Brain microvascular endothelial cell (primary cell): Measurements from ENCODE around the gene ARHGAP22.
A peak's percentile ranks its signal among the peaks of the same experiment; 100 is the strongest.

Experiments
- DNase-seq: peaks from one replicate; pipeline ENCODE4 v3.0.0-alpha.2; 2020
- H3K27ac ChIP-seq: fragments of 250-450 bp; sonication (Bioruptor Pico); 2 replicates; pipeline ENCODE4 v1.5.1; 2020; ENCODE audit warnings: mild to moderate bottlenecking, moderate library complexity
- H3K27me3 ChIP-seq: fragments of 250-450 bp; sonication (Bioruptor Pico); replicated peaks from 2 replicates; pipeline ENCODE4 v1.5.1; 2020; ENCODE audit warnings: mild to moderate bottlenecking
- H3K36me3 ChIP-seq: fragments of 250-450 bp; sonication (Bioruptor Pico); replicated peaks from 2 replicates; pipeline ENCODE4 v1.5.1; 2020; ENCODE audit warnings: mild to moderate bottlenecking
- H3K4me3 ChIP-seq: 2 replicates; pipeline ENCODE4 v1.5.1; 2011; ENCODE audit warnings: low read depth, mild to moderate bottlenecking, control low read depth, low read length, moderate library complexity
- in situ Hi-C: cut with HindIII; loops from 2 replicates; pipeline ENCODE4 v1.10.0; 2017; ENCODE audit warnings: low sequenced_read_pairs, low pct_ligation_motif_present
- TF ChIP-seq, protein P1 (sequence below): IDR thresholded peaks from 2 replicates; pipeline ENCODE4 v1.5.1; 2011; ENCODE audit warnings: low read depth, mild to moderate bottlenecking, moderate library complexity, low read length, control low read depth, inconsistent platforms; ENCODE audit errors: missing control alignments

The ARHGAP22 gene

DNA sequence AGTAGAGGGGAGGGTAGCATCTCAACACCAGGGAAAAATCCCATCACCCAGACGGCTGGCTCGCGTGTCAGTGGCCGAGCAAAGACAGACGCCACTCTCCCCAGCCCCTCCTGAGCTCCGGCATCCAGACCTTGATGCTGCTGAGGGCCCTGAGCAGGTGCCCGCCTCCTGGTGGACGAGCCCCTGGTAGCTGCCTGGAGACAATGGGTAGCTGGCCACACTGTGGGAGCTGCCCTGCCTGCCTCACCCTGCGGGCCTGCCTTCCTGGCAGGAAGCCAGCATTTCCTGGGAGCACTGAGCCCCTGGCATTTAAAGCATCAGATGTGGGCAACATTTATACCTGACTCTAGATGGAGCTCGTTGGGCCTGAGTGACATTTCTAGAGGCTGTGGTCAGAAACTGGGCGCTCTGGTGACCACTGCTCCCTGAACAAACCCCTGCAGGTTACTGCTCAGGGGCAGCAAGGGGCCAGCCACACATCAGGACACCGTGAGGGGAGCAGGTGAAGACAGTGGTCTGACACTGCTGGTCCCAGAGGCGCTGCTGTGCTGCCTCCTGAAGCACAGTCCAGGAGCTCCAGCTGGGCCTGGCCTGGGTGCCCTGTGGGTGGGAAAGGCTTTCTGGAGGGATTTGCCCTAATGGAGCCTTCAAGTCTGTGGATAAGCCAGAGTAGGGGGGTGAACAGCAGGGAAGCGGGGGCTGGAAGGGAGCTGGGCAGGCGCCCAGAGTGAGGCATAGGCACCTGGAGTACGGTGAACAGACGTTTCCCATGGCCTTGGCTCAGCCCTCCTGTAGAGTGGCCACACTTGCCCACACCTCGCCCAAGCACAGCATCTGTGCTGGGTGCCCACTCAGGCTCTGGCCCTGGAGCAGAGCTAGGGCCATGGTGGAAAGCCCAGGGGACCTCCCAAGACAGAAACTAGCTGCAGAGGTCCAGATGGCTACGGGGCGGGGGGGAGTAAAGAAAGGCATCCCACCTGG, 159.7 kb downstream of the ARHGAP22 start:
- H3K27me3 ChIP-seq = no peaks in the 10 kb centered on the region
- TF ChIP-seq, protein P1, sequence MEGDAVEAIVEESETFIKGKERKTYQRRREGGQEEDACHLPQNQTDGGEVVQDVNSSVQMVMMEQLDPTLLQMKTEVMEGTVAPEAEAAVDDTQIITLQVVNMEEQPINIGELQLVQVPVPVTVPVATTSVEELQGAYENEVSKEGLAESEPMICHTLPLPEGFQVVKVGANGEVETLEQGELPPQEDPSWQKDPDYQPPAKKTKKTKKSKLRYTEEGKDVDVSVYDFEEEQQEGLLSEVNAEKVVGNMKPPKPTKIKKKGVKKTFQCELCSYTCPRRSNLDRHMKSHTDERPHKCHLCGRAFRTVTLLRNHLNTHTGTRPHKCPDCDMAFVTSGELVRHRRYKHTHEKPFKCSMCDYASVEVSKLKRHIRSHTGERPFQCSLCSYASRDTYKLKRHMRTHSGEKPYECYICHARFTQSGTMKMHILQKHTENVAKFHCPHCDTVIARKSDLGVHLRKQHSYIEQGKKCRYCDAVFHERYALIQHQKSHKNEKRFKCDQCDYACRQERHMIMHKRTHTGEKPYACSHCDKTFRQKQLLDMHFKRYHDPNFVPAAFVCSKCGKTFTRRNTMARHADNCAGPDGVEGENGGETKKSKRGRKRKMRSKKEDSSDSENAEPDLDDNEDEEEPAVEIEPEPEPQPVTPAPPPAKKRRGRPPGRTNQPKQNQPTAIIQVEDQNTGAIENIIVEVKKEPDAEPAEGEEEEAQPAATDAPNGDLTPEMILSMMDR = peak; percentile 29
- H3K27ac ChIP-seq = no peak overlapping the region
- in situ Hi-C loops = no loop called here
- DNase-seq = no peak
- peaks cover 26% of the 10 kb centered on the region for H3K36me3 ChIP-seq
- H3K4me3 ChIP-seq = no peak overlapping the region

DNA sequence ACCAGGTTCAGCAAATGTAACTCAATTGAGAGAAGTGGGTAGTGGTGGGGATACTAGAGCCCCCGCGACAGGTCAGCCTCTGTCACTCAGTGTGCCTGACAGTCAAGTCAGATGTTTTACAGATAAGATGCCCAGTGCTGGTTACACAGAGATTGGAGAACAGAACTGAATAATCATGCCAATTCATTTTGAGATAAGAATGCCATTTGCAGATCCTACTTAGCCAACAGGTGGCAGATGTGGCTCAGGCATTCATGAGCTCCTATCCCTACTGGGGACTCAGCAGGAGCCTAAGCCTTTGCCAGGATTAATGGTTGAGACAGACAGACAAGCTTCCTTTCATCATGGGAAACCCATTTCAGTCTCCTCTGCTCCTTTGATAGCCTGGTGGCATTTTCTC, 160.6 kb downstream of the ARHGAP22 start:
- in situ Hi-C loops = no loop called here
- TF ChIP-seq, protein P1 = peak; percentile 45
- Histone ChIP-seq H3K36me3 (peaks cover 24% of the 10 kb centered on the region), H3K27ac (no peak overlapping the region), H3K4me3 (no peak overlapping the region), H3K27me3 (no peaks in the 10 kb centered on the region)
- peak; percentile 28 for DNase-seq

DNA sequence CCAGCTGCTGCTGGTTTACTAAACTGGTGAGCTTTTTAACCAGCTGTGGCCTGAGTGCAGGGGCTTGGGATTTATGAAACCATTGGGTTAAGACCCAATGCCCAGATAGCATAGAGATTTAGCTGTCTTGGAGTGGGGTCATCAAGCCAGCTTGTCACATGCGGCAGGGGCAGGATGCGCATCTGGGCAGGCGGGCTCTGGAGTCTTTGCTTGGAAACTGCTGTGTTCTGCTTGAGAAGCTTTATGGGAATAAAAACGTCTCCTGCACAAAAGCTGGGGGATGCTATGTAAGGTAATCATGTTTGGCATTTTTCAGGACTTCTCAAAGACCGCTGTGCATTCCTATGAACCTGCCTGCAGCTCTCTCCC, 162.1 kb downstream of the ARHGAP22 start:
- in situ Hi-C loops = no loop called here
- Histone ChIP-seq H3K4me3 (no peak overlapping the region), H3K27ac (no peak overlapping the region), H3K27me3 (no peaks in the 10 kb centered on the region), H3K36me3 (peaks cover 24% of the 10 kb centered on the region)
- TF ChIP-seq, protein P1 = no peak
- no peak for DNase-seq

DNA sequence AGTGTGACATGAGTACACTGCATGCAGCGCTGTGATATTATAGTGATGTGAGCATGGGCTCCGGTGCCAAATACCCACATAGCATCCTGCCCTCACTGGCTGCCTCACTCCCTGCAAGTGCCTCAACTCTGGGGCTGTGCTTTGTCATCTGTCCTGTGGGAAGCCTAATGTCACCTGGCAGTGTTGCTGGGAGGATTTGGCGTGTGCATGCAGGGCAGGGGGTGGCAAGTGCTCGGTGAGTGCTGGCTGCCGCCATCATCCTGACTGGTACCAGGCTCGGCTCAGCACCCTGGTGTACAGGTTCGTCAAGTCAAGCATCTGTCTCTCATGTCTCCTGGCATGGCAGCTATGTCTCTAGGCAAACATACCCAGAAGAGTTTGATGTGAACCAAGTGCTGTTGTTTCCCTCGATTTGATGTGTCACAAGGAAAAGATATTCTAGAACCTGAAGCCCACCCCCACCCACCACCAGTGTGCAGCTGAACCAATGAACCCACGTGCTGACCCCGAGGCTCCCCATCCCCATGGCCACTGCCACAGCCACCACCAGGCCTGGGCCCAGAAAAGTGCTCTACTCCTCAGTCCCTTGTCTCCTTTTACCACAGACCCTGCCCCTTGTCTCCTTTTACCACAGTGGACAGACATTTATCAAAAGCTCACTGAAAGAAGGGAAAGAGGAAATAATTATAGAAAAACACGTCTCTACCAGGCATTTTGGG, 162.6 kb downstream of the ARHGAP22 start:
- no peak for DNase-seq
- Histone ChIP-seq H3K27ac (no peak overlapping the region), H3K36me3 (peaks cover 20% of the 10 kb centered on the region), H3K27me3 (no peaks in the 10 kb centered on the region), H3K4me3 (no peak overlapping the region)
- TF ChIP-seq, protein P1 = no peak
- in situ Hi-C loops = no loop called here

DNA sequence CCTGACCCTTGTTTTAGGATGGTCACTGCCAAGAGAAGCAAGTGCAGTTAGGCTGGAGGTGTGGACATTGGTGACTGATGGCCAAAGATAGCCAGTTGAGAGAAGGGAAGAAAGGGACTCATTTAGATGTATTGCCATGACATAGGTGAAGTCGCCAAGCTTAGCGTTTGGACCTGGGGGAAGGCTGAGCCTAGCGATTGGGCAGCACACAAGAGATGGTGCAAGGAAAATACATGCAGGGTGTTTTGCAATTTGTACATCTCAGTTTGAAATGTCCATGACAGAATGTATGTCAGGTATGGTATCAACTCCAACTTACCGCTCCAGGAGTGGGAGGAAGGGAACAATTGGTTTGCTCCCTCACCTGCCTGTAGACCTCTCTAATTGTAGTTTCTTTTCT, 164.1 kb downstream of the ARHGAP22 start:
- Histone ChIP-seq H3K27me3 (no peaks in the 10 kb centered on the region), H3K4me3 (no peak overlapping the region), H3K27ac (no peak overlapping the region), H3K36me3 (peaks cover 9% of the 10 kb centered on the region)
- in situ Hi-C loops = no loop called here
- DNase-seq = no peak
- TF ChIP-seq, protein P1 = no peak
